KG1 (cell line): ENCODE measurements around the gene CCDC157.
"Not testable (repeated sequence)": the region's sequence is repeated elsewhere in the genome, so short reads cannot be mapped to it uniquely, and the experiment has no call there.

Experiments
- DNase-seq: peaks from one replicate; lab custom pipeline; 2025; lab: John Stamatoyannopoulos, UW

The CCDC157 gene

DNA sequence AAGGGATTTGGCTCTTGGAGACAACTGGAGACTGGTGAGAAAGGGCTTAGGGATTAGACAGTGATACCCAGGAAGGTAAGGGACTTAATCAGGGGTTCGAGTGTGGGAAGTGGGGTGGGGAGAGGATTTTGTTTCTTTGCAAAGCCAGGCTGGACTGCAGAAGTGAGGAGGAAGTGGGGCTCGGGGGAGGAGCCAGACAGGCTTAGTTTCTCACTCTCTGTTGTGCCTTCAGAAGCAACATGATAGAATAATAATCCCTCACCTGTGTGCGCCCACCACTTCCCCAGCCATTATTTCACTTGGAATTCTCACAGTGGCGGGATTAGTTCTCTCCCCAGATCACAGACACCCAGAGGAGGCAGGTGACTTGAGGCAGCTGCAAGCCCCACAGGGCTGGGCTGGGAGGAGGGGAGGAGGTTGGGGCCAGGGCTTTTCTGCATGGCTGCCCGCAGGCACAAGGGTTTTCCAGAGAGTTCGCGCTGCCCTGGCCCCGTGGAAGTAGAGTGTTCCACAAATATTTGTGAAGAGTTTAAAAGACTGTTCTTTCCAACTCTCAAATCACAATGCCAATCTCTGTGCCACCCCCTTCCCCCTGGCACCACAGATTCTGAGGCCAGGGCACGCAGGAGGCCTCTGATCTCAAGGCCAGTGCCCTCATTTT, 36.0 kb downstream of the CCDC157 start:
- no peak for DNase-seq

DNA sequence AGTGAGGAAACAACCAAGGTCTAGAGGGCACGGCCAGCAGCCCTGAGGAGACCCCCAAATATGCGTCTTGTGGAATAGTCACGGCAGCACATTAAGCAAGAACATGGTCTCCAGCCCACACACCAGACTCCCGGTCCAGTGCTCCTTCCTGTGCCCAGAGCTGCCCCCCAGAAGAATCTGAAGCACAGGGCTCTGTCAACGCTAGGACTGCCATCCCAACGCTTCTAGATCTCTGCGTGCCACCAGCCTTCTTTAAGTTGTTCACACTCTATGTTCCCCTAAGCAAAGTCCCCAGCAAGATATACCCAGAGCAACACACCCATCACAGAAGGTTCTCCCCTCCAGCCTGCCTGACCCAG, 36.5 kb downstream of the CCDC157 start:
- no peak for DNase-seq

DNA sequence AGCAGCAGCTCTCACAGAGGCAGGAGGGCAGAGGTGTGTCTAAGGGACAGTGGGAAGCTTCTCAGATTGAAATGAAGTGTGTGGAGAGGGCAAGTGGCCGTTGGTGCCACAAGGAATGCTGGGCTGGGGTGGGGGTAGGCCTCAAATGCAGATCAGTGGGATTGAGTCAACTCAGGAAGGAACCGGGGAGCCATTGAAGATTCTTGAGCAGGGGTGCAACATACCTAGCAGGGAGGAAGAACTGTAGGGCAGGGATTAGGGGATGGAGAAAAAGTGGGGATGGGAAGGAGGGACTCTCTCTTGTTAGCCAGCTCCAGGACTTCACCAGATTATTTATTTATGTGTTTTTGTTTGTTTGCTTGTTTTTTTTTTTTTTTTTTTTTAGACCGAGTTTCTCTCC, 37.1 kb downstream of the CCDC157 start:
- DNase-seq = no peak

DNA sequence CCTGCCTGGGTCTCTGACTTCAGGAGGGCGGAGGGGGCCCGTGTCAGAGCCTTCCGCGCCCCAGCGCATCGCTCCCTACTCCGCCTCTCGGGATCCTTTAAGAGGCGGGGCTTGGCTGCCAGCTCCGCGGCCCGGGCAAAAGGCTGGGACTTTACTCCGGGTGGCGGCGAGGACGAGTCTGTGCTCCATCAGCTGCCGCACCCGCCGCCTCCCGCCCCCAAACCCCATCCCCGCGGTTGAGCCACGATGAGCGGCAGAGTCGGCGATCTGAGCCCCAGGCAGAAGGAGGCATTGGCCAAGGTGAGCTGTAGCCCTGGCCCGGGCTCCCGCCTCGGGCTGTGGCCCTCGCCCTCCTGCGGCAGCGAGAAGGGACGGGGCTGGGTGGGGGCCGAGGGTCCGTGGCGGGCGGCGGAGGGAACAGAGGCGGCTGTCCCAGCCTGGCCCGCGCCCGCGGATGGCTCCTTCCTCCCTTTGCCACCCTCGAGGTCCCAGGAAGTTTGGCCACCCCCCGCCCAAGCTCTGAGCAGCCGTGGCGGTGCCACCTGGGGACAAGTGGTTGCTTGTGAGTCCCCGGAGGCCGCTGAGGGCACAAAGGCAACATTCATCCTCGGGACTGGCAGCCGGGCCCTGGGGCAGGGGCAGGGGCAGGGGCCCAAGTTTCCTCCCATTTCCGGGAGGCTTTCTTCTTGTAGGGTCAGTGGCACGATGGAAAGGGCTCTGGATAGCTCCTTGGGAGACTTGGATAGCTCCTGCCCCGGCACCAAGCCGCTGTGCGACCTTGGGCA, 40.3 kb downstream of the CCDC157 start, which contains the start of gene SEC14L2:
Gene SEC14L2 (plus strand): TSS at position 148 of the 785 bp plus-strand sequence. CDS start 99 bp downstream, at position 247.
- no peak for DNase-seq

DNA sequence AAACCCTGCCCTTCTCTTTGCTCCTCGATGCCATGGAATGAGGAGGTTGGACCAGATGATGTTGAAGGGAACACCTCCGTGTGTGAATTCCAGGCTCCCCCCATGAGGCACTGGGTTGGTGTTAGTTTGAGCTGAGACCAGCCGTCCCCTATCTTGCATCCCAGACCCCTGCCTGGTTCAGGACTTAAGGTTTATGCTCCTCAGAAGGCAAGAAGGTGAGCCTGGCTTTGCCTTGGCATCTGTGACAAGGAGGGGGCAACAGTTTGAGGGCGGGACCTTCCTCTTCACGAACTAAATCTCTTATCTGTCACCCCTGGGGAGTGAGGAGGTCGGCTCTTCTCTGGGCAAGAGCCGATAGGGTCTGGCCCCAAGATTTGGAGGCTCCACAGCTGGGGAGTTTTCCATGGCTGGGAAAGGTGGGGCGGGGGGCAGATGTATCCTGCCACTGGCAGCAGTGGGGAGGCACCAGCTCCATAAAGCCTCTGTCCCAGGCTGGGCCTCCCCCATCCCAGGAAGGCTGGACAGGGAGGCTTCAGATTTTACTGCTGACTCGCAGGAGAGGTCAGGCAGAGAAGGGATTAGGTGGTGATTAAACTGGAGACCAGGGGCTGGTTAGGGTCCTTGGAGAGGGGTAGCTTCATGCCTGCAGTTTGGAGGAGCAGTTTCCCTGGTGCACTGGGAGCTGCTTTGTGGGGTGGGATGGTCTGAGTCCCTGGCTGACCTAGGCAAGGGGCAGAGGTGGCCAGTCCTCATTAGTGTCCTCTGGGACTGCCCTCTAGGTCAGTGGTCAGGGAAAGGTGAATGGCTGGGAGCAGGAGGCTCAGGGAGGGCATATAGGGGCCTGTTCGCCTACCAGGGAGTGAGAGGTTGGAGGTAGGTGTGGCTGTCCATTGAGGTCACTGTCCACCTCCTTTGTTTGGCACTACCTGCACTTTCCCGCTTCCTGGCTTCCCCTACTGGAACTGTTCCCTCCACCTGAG, 41.1 kb downstream of the CCDC157 start:
- DNase-seq = no peak

DNA sequence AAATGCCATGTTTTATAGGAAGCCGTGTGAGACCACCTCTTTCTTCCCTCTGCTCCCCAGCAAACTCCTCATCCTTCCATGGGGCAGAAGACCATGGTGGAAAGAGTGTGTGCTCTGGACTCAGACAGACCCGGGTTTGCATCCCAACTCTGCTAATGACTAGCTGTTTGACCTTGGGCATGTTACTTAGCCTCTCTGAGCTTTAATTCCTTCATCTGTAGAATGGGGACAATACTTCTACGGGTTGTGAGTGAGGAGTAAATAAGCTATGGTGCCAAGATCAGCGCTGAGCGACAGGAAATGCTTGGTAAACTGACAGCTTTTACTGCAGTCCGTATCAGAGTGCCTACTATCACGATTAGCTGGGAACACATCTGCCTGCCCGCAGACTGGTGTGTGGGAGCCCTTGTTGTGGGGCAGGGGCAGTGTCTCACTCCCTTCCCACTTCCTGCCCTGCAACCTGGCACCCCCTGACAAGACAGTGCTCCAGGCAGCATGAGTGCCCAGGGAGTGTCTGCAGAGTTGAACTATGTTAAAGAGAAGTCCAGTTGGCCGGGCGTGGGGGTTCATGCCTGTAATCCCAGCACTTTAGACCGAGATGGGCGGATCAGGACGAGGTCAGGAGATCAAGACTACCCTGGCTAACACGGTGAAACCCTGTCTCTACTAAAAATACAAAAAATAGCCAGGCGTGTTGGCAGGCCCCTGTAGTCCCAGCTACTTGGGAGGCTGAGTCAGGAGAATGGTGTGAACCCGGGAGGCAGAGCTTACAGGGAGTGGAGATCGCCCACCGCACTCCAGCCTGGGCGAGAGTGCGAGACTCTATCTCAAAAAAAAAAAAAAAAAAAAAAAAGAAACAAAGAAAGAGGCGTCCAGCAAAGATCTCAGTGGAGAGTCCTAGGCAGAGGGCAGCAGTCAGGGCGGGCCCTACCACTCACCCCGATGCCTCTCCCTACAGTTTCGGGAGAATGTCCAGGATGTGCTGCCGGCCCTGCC, 42.2 kb downstream of the CCDC157 start:
- no peak for DNase-seq

DNA sequence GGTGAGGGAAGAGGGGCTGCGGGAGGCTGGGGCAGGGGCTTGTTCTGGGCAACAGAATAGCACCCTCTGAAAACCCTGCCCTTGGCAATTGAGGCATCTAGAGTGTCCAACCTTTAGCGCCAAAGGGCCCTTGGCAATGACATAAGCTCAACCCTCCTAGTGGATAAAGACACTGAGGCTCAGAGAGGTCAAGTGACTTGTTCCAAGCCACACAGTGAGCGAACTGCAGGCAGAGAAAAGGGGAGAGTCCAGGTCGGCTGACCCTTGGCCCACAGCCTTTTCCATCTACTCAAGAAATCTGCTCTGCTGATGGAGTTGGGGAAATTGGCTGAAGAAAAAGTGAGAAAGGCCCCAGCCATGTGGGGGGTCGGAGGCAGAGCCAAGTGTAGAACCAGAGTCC, 42.9 kb downstream of the CCDC157 start:
- no peak for DNase-seq

DNA sequence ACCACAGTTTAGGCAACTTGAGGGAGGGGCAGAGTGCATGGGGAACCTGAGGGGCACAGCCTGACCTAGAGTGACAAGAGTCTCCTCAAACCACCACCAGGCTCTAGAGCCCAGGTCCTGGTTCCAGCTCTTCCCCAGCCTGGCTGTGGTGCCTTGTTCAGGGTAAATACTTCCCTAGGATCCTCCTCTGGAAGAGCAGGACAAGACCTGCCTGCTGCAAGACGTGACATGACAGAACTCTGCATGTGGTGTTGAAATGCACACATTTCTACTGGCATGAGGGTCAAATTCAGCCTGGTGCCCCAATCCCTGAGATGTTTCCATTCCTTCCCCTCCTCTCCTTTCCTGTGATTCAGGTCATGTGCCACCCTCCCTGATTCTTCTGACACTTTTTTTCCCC, 43.4 kb downstream of the CCDC157 start:
- DNase-seq = no peak

DNA sequence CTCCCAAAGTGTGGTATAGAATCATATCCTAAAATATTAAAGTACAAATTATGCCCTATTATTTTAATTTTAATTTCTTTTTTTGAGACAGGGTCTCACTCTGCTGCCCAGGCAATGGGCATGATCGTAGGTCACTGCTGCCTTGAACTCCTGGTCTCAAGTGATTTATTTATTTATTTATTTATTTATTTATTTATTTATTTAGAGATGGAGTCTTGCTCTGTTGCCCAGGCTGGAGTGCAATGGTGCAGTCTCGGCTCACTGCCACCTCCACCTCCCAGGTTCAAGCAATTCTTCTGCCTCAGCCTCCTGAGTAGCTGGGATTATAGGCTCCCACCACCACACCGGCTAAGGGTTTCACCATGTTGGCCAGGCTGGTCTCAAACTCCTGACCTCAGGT, 44.2 kb downstream of the CCDC157 start:
- DNase-seq = not testable (repeated sequence)

DNA sequence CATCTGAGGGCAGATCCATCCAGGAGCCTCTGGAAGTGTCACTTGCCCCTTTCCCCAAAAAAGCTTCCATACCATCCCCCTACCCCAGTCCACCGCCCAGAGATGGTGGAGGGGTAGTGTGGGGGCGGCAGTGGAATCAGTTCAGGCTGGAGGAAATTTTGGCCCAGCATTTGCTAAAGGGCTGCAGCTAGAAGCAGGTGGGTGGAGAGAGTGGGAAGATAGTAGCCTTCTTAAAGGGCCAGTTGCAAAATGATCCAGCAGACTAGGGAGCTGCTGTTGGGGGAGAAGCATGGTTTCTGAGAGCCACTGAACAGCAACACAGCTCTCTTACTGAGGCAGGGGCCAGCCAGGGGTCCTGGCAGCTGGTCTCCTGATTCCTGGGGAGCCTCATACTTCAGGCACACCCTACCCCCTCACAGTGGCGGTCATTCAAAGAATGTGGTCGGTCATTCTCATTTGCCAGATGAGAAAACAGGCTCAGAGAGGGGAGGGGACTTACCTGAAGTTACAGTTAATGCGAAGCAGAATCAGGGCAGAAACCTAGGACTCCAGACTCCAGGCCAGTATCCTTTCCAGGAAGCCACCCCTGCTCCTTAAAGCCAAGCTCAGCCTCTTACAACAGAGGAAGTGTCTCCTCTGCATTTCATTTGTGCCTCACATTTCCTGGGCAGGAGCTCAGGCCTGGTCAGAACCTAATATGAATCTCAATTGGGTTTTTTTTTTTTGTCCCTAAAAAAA, 45.4 kb downstream of the CCDC157 start:
- no peak for DNase-seq

DNA sequence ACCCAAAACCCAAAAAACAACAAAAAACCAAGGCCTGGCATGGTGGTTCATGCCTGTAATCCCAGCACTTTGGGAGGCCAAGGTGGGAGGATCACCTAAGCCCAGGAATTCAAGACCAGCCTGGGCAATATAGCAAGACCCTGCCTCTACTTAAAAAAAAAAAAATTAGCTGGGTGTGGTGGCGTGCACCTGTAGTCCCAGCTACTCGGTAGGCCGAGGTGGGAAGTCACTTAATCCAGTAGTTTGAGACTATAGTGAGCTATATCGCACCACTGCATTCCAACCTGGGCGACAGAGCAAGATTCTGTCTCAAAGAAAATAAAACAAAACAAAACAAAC, 45.9 kb downstream of the CCDC157 start:
- not testable (repeated sequence) for DNase-seq

DNA sequence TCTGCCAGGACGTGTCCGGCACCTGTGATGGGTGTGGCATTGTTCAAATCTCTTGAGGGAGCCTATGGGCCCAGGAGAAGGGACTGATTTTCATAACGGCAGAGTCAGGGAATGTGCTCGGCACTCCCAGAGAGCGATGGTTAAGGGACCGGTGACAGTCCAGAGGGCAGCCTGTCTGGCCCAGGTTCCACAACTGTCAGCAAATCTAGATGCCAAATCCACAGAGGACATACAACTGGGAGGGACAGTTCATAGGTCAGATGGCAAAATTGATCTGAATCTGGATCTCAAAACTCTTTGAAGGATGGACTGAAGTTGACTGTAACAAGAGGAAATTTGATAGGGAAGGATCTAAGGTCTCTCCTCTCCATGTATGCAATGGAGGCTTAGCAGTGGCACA, 47.5 kb downstream of the CCDC157 start:
- DNase-seq = no peak

DNA sequence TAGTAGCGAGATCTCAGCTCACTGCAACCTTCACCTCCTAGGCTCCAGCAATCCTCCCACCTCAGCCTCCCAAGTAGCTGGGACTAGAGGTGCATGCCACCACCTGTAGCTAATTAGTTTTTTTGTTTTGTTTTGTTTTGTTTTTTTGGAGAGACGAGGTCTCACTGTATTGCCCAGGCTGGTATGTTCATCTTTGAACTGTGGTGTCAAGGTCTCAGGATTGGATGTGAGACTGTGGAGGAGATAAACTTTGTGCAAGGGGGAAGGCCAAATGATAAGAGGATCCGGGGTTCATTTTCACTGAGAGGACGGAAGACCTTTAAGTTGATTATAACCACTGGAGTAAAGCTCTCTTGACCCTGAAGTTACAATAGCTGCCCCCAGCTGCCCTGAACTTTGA, 48.9 kb downstream of the CCDC157 start:
- DNase-seq = no peak

DNA sequence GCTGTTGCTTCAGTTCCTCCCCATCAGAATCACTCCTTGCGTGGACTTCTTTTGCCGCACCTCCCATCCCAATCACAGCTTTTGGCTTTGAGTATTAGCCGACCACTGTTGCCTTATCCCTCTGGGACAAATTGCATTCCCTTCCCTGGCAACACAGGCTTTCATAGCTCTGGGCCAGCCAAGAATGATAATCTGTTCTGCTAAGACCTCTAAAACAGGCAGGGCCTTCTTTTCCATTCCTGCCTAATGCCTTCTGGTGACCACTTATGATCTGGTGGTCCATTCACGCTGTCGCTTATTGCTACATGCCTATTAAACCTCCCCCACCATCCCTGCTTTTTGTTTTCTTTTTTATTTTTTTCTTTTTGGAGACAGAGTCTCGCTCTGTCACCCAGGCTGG, 49.6 kb downstream of the CCDC157 start:
- no peak for DNase-seq

DNA sequence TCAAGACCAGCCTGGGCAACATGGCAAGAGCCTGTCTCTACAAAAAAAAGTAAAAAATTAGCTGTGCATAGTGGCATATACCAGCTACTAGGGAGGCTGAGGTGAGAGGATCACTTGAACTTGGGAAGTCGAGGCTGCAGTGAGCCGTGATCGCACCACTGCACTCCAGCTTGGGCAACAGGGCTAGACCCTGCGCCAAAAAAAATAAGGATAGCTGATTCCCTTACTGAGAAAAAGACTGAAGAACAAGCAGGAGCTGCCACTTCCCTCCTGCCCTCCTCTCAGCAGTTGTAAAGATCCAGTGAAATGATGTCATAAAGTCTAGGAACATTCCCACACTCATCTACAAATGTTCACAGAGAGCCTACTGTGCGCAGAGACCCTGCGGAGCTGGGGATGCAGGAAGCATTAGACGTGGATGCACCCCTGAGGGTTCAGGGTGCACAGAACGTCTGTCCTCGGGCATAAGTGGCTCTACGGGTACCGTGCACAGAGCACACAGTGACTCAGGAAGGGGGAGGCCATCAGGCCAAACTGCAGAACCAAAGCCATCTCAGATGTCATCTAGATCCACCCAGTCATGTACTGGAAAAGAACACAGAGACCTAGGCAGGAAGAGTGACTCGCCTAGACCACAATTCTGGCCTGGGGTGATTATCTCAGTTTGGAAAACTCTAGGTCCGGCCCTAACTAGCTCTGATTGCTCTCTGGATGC, 51.7 kb downstream of the CCDC157 start:
- no peak for DNase-seq

DNA sequence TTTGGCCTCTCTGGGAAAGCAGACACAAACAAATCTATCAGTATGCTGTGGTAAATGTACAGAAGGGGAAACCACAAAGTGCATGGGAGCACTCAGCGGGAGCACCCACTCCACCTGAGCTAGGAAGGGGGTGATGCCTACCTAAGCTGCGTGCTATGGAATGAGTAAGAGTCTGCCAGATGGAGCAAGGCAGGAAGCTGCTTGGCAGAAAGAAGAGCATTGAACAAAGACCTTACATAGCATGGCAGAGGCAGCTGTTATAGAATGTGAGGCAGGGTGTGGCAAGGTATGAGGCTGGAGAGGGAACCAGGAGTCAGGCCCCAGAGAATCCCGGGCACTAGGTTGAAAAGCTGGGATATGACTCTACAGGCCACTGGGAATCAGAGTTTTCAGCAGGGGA, 55.0 kb downstream of the CCDC157 start:
- DNase-seq = no peak

DNA sequence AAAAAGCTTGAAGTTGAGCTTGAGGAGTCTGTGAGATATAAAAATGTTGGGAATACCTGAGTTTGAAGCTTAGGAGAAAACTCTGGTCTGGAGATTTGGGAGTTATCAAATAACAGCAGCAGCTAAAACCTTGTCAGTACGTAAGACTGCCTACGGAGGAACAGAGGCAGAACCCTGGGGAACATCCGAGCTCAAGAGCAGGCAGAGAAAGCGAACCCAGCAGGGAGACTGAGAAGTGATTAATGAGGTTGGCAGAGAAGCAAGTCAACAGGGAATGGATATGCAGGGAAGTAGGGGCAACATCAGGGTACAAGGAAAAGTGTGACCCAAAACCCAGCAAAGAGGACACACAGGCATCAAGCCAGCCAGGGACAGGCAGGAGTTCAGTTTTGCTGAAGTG, 56.2 kb downstream of the CCDC157 start:
- DNase-seq = no peak

DNA sequence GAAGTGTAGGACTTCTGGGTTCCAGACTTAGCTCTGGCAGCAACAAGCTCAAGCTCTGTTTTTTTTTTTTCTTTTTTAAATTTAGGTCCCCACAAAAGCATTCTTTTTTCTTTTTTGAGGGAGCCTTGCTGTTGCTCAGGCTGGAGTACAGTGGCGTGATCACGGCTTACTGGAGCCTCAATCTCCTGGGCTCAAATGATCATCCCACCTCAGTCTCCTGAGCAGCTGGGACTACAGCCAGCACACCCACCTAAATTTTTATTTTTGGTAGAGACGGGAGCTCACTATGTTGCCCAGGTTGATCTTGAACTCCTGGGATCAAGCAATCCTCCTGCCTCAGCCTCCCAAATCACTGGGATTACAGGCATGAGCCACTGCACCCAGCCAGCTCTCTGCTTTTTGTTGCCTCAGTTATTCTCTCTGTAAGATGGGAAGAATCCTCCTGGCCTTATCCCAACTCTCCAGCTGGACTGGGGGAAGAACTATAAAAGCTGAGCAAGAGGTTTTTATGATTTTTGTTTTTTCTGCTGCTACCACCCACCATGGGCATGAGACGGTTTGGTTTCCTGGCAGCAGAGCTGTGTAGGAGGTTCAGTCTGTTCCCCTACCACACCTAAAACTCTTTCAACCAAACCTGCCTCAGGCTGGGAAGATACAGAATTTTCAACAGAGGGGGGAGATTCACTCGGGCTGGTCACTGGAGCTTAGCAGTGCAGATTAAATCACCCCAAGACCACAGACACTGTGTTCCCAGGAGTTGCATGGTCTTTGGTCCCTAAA, 57.1 kb downstream of the CCDC157 start:
- no peak for DNase-seq

DNA sequence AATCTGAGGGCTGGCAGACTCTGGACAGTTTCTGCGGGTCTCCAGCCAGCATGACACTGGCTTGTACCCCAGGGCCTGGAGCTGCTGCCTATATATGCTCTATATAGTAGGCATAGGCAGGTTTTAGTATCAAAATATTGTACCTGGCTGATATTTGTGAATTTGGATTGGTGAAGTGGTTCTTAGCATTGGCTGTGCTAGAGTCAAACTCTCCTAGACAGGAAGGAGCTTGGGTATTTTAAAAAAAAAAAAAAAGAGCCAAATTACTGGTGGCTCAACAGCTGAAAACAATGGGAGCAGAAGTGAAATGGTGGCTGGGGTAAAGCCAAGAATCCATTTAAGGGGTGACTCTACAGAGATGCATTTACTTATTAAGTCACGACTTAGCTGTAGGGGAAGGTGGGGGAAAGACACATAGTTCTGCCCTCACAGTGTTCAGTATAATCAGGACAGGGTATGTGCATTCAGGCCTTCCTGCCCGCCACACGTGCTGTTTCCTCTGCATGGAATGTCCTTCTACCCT, 57.8 kb downstream of the CCDC157 start:
- no peak for DNase-seq
